Skeletal muscle satellite cell (primary cell): ENCODE results near the gene CCT7.

Experiments
- H3K27me3 ChIP-seq: 2 replicates; pipeline ENCODE4 v1.7.0; 2013; ENCODE audit warnings: low read length; ENCODE audit not compliant: control insufficient read depth, insufficient read depth
- H3K36me3 ChIP-seq: 2 replicates; pipeline ENCODE4 v1.7.0; 2013; ENCODE audit warnings: mild to moderate bottlenecking, control low read depth, low read length; ENCODE audit not compliant: insufficient read depth
- H3K4me1 ChIP-seq: 2 replicates; pipeline ENCODE4 v1.7.0; 2013; ENCODE audit warnings: low read length; ENCODE audit not compliant: control insufficient read depth, insufficient read depth
- H3K4me2 ChIP-seq: 2 replicates; pipeline ENCODE4 v1.7.0; 2013; ENCODE audit warnings: mild to moderate bottlenecking, low read length
- H3K4me3 ChIP-seq: 2 replicates; pipeline ENCODE4 v1.7.0; 2013; ENCODE audit warnings: low read length
- H3K9ac ChIP-seq: 2 replicates; pipeline ENCODE4 v1.7.0; 2013; ENCODE audit warnings: mild to moderate bottlenecking, low read depth, low read length, moderate library complexity
- H3K9me3 ChIP-seq: replicated peaks from 2 replicates; pipeline ENCODE4 v1.7.0; 2013; ENCODE audit warnings: mild to moderate bottlenecking, control low read depth, low read length

The CCT7 gene

GRCh38 chr2:73232403-73233153 is 1.5 kb upstream of the CCT7 start:
- Histone ChIP-seq H3K4me2 (peak overlapping the region; percentile 94), H3K9ac (peak overlapping the region; percentile 84), H3K36me3 (peaks cover 12% of the 10 kb centered on the region), H3K9me3 (no peaks in the 10 kb centered on the region), H3K4me3 (peak overlapping the region; percentile 89), H3K27me3 (no peaks in the 10 kb centered on the region), H3K4me1 (peaks cover 12% of the 10 kb centered on the region)

- Histone ChIP-seq H3K4me3 (peak within 1 kb of the TSS; percentile 89), H3K36me3 (peaks cover 10% of the 10 kb centered on the region), H3K27me3 (no peaks in the 10 kb centered on the region), H3K4me2 (peak within 1 kb of the TSS; percentile 96), H3K9me3 (no peaks in the 10 kb centered on the region), H3K9ac (peak within 1 kb of the TSS; percentile 92), H3K4me1 (peaks cover 12% of the 10 kb centered on the region)
Measured at GRCh38 chr2:73233154-73233931, 765 bp upstream of the CCT7 start, which contains the start of gene PRADC1. Gene PRADC1 (minus strand): TSS chr2:73233239. CDS start chr2:73233160, 79 bp downstream.

GRCh38 chr2:73235315-73236028 is 1.4 kb downstream of the CCT7 start:
- no peaks in the 10 kb centered on the region for H3K27me3 ChIP-seq
- H3K4me3 ChIP-seq, result peak overlapping the region; percentile 89
- peak overlapping the region; percentile 92 for H3K9ac ChIP-seq
- peaks cover 22% of the 10 kb centered on the region for H3K4me1 ChIP-seq
- H3K4me2 ChIP-seq, result peak overlapping the region; percentile 96
- peaks cover 14% of the 10 kb centered on the region for H3K36me3 ChIP-seq
- H3K9me3 ChIP-seq, result no peaks in the 10 kb centered on the region

GRCh38 chr2:73237168-73237567 is 3.1 kb downstream of the CCT7 start:
- Histone ChIP-seq H3K9me3 (no peaks in the 10 kb centered on the region), H3K36me3 (peaks cover 22% of the 10 kb centered on the region), H3K27me3 (no peaks in the 10 kb centered on the region), H3K4me1 (peaks cover 22% of the 10 kb centered on the region), H3K4me2 (no peak overlapping the region), H3K9ac (no peak overlapping the region), H3K4me3 (no peak overlapping the region)

- Histone ChIP-seq H3K4me2 (no peak overlapping the region), H3K27me3 (no peaks in the 10 kb centered on the region), H3K4me1 (peaks cover 19% of the 10 kb centered on the region), H3K4me3 (no peak overlapping the region), H3K36me3 (peaks cover 30% of the 10 kb centered on the region), H3K9ac (no peak overlapping the region), H3K9me3 (no peaks in the 10 kb centered on the region)
Measured at GRCh38 chr2:73238149-73238548, 4.0 kb downstream of the CCT7 start.

GRCh38 chr2:73238976-73239375 is 4.9 kb downstream of the CCT7 start:
- Histone ChIP-seq H3K9me3 (no peaks in the 10 kb centered on the region), H3K4me2 (no peak overlapping the region), H3K36me3 (peaks cover 38% of the 10 kb centered on the region), H3K4me1 (peaks cover 19% of the 10 kb centered on the region), H3K27me3 (no peaks in the 10 kb centered on the region), H3K9ac (no peak overlapping the region), H3K4me3 (no peak overlapping the region)

- Histone ChIP-seq H3K9ac (no peak overlapping the region), H3K4me3 (no peak overlapping the region), H3K27me3 (no peaks in the 10 kb centered on the region), H3K4me1 (peaks cover 19% of the 10 kb centered on the region), H3K4me2 (no peak overlapping the region), H3K9me3 (no peaks in the 10 kb centered on the region), H3K36me3 (peaks cover 46% of the 10 kb centered on the region)
Measured at GRCh38 chr2:73239776-73240175, 5.7 kb downstream of the CCT7 start.

- peaks cover 8% of the 10 kb centered on the region for H3K4me1 ChIP-seq
Measured at GRCh38 chr2:73243884-73244570, 9.9 kb downstream of the CCT7 start.

GRCh38 chr2:73244580-73244979 is 10.5 kb downstream of the CCT7 start:
- H3K36me3 ChIP-seq, result peaks cover 86% of the 10 kb centered on the region
- no peaks in the 10 kb centered on the region for H3K27me3 ChIP-seq
- peaks cover 3% of the 10 kb centered on the region for H3K4me1 ChIP-seq
- H3K4me3 ChIP-seq, result no peak overlapping the region
- no peaks in the 10 kb centered on the region for H3K9me3 ChIP-seq
- no peak overlapping the region for H3K9ac ChIP-seq
- H3K4me2 ChIP-seq, result no peak overlapping the region

More at GRCh38 chr2:73243884-73244570, 9.9 kb downstream of the CCT7 start:
- Histone ChIP-seq H3K9ac (no peak overlapping the region), H3K9me3 (no peaks in the 10 kb centered on the region), H3K4me2 (no peak overlapping the region), H3K27me3 (no peaks in the 10 kb centered on the region), H3K4me3 (no peak overlapping the region), H3K36me3 (peaks cover 82% of the 10 kb centered on the region)

- Histone ChIP-seq H3K4me1 (no peaks in the 10 kb centered on the region), H3K4me2 (no peak overlapping the region), H3K9me3 (no peaks in the 10 kb centered on the region), H3K27me3 (no peaks in the 10 kb centered on the region), H3K36me3 (peaks cover 91% of the 10 kb centered on the region), H3K9ac (no peak overlapping the region), H3K4me3 (no peak overlapping the region)
Measured at GRCh38 chr2:73246850-73247249, 12.7 kb downstream of the CCT7 start.

GRCh38 chr2:73249636-73250035 is 15.5 kb downstream of the CCT7 start:
- Histone ChIP-seq H3K36me3 (peaks cover 94% of the 10 kb centered on the region), H3K4me2 (no peak overlapping the region), H3K9ac (no peak overlapping the region), H3K9me3 (no peaks in the 10 kb centered on the region), H3K27me3 (no peaks in the 10 kb centered on the region), H3K4me3 (no peak overlapping the region), H3K4me1 (no peaks in the 10 kb centered on the region)
